SU-DHL-6 (cell line): Measurements from ENCODE around the gene ADGRG1.

Source experiments
- H2AFZ ChIP-seq: fragments of 200-600 bp; sonication (generic); 2 replicates; pipeline ENCODE4 v1.6.1; 2014; ENCODE audit warnings: low read depth, mild to moderate bottlenecking, moderate library complexity, mixed read lengths, antibody characterized with exemption, low read length; ENCODE audit not compliant: severe bottlenecking
- H3F3A ChIP-seq: fragments of 200-600 bp; shearing (Covaris generic); 2 replicates; pipeline ENCODE4 v1.6.0; 2016; ENCODE audit warnings: antibody characterized with exemption, mild to moderate bottlenecking; ENCODE audit not compliant: insufficient read depth
- H3K27ac ChIP-seq: fragments of 200-600 bp; sonication (generic); 2 replicates; pipeline ENCODE4 v1.5.1; 2016; ENCODE audit warnings: low read depth, mild to moderate bottlenecking, low read length, moderate library complexity, mixed read lengths
- H3K27me3 ChIP-seq: fragments of 200-600 bp; sonication (generic), shearing (Covaris generic); 2 replicates; pipeline ENCODE4 v1.6.0; 2014; ENCODE audit warnings: mild to moderate bottlenecking, low read length
- H3K36me3 ChIP-seq: fragments of 200-600 bp; sonication (generic); 2 replicates; pipeline ENCODE4 v1.6.1; 2014; ENCODE audit warnings: mild to moderate bottlenecking, low read length, mixed read lengths
- H3K4me2 ChIP-seq: fragments of 300-600, 200-600 bp; shearing (Covaris generic), sonication (generic); 2 replicates; pipeline ENCODE4 v1.6.0; 2014; ENCODE audit warnings: low read length, low read depth, mild to moderate bottlenecking; ENCODE audit not compliant: poor library complexity, severe bottlenecking
- H3K4me3 ChIP-seq: fragments of 200-600 bp; sonication (generic); 2 replicates; pipeline ENCODE4 v1.5.1; 2014; ENCODE audit warnings: antibody characterized with exemption, low read length, mild to moderate bottlenecking, mixed read lengths; ENCODE audit not compliant: insufficient read depth, poor library complexity, severe bottlenecking
- H3K79me2 ChIP-seq: fragments of 200-600 bp; sonication (generic); 2 replicates; pipeline ENCODE4 v1.6.1; 2014; ENCODE audit warnings: mild to moderate bottlenecking, low read length, moderate library complexity; ENCODE audit not compliant: insufficient read depth
- H3K9ac ChIP-seq: fragments of 200-600 bp; sonication (generic); 2 replicates; pipeline ENCODE4 v1.7.0; 2014; ENCODE audit warnings: mild to moderate bottlenecking, low read length
- H3K9me2 ChIP-seq: fragments of 200-600 bp; sonication (generic); replicated peaks from 2 replicates; pipeline ENCODE4 v1.6.1; 2014; ENCODE audit warnings: low read length; ENCODE audit not compliant: insufficient read depth
- H3K9me3 ChIP-seq: fragments of 200-600 bp; sonication (generic); 2 replicates; pipeline ENCODE4 v1.6.1; 2014; ENCODE audit warnings: low read length, mixed read lengths; ENCODE audit not compliant: insufficient read depth
- H4K20me1 ChIP-seq: fragments of 200-600 bp; sonication (generic); 2 replicates; pipeline ENCODE4 v1.6.1; 2014; ENCODE audit warnings: low read depth, mild to moderate bottlenecking, antibody characterized with exemption, low read length, moderate library complexity, mixed read lengths
- EZH2phosphoT487 ChIP-seq: fragments of 200-600 bp; sonication (generic), shearing (Covaris generic); conservative IDR thresholded peaks from 2 replicates; pipeline ENCODE4 v1.6.1; 2018; ENCODE audit warnings: mild to moderate bottlenecking, antibody characterized with exemption, low read length, moderate library complexity, mixed read lengths
- TF ChIP-seq, protein P1 (sequence below): fragments of 200-600 bp; sonication (generic); IDR thresholded peaks from one replicate; pipeline ENCODE4 v1.5.1; 2017; ENCODE audit warnings: antibody characterized with exemption, mild to moderate bottlenecking, low read length, moderate library complexity; ENCODE audit not compliant: insufficient read depth, poor library complexity, severe bottlenecking

ADGRG1 gene

DNA sequence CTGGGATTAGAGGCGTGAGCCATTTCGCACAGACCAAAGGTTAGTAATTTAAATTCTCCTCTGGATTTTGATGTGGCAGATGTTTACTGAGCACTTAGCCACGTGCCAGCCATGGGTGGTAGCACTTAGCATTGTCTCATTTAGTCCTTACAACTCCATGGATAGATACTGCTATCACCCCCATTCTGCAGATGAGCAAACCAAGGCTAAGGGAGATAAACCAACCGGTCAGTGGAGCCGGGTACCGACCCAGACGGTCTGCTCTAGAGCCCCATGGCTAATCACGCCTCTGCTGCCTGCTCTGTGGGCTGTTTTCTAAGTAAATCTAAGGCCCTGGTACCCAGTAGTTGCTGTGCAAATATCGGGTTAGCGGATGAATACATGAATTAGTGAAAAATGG is 12.6 kb upstream of the ADGRG1 start:
- Histone ChIP-seq H3F3A (no peaks in the 10 kb centered on the region), H4K20me1 (no peaks in the 10 kb centered on the region), H3K79me2 (no peaks in the 10 kb centered on the region), H3K4me3 (no peak overlapping the region), H3K9ac (no peak overlapping the region), H2AFZ (no peak overlapping the region), H3K36me3 (no peaks in the 10 kb centered on the region), H3K9me2 (no peaks in the 10 kb centered on the region), H3K27me3 (no peaks in the 10 kb centered on the region), H3K9me3 (no peaks in the 10 kb centered on the region), H3K27ac (no peak overlapping the region), H3K4me2 (no peak overlapping the region)
- TF ChIP-seq, protein P1, sequence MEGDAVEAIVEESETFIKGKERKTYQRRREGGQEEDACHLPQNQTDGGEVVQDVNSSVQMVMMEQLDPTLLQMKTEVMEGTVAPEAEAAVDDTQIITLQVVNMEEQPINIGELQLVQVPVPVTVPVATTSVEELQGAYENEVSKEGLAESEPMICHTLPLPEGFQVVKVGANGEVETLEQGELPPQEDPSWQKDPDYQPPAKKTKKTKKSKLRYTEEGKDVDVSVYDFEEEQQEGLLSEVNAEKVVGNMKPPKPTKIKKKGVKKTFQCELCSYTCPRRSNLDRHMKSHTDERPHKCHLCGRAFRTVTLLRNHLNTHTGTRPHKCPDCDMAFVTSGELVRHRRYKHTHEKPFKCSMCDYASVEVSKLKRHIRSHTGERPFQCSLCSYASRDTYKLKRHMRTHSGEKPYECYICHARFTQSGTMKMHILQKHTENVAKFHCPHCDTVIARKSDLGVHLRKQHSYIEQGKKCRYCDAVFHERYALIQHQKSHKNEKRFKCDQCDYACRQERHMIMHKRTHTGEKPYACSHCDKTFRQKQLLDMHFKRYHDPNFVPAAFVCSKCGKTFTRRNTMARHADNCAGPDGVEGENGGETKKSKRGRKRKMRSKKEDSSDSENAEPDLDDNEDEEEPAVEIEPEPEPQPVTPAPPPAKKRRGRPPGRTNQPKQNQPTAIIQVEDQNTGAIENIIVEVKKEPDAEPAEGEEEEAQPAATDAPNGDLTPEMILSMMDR, result no peak
- no peak for TF ChIP-seq EZH2phosphoT487

DNA sequence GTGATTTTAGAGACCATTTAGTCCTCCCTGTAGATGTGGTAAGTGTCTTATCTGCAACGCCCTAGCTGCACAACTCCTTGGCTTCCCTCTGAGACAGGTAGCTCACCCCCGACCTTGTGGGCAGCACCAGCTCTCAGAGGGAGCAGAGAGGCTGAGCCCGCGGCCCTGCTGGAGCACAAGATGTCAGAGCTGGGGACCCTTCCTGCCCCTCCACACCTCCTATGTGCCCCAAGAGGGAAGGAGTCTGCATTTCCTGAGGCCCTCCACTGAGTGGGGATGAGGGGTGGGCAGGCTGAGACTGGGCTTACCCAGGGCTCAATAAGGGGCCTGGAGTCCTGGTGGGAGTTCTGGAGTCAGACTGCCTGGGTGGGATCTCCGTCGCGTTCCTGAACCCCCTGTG is 12.2 kb upstream of the ADGRG1 start:
- Histone ChIP-seq H3K27ac (no peak overlapping the region), H4K20me1 (no peaks in the 10 kb centered on the region), H3K27me3 (no peaks in the 10 kb centered on the region), H3K79me2 (no peaks in the 10 kb centered on the region), H3K9me3 (no peaks in the 10 kb centered on the region), H3K4me2 (no peak overlapping the region), H3K36me3 (no peaks in the 10 kb centered on the region), H2AFZ (no peak overlapping the region), H3F3A (no peaks in the 10 kb centered on the region), H3K4me3 (no peak overlapping the region), H3K9ac (no peak overlapping the region), H3K9me2 (no peaks in the 10 kb centered on the region)
- TF ChIP-seq, protein P1, result no peak
- TF ChIP-seq EZH2phosphoT487, result no peak

DNA sequence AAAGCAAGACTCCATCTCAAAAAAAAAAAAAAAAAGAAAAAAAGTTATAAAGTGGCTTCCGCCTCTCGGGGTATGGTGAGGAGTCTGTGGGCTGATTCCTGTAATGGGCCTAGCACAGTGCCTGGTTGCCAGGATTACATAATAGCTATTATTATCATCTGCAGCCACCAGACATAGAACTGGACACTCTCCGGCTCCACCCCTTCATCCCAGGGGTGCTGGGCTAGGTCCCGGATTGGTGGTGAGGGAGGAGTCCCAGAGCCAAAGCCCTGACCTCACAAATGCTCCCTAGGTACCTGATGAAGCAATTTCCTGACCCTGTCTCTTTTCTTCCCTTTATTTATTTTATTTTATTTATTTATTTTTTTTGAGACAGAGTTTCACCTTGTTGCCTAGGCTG is 11.6 kb upstream of the ADGRG1 start:
- H3K9me3 ChIP-seq, result no peaks in the 10 kb centered on the region
- no peak overlapping the region for H3K4me2 ChIP-seq
- H3K27ac ChIP-seq, result no peak overlapping the region
- H3K36me3 ChIP-seq, result no peaks in the 10 kb centered on the region
- no peaks in the 10 kb centered on the region for H3K9me2 ChIP-seq
- H3K27me3 ChIP-seq, result no peaks in the 10 kb centered on the region
- no peak overlapping the region for H3K9ac ChIP-seq
- no peak overlapping the region for H3K4me3 ChIP-seq
- H3K79me2 ChIP-seq, result no peaks in the 10 kb centered on the region
- TF ChIP-seq, protein P1, result no peak
- no peak for TF ChIP-seq EZH2phosphoT487
- no peaks in the 10 kb centered on the region for H4K20me1 ChIP-seq
- H2AFZ ChIP-seq, result no peak overlapping the region
- H3F3A ChIP-seq, result no peaks in the 10 kb centered on the region
